H9 (cell line): ENCODE results near the gene DAAM1. TPM values are rescaled to one million over a fixed set of nuclear protein-coding genes. Genes with fewer than 3 reads are reported as not detected.

Experiments used
- DNase-seq: peaks from one replicate; pipeline ENCODE4 v3.0.0-alpha.2; 2017
- H2AFZ ChIP-seq: one replicate; pipeline ENCODE4 v1.6.1; 2013; ENCODE audit warnings: mild to moderate bottlenecking, low read length, control low read depth, moderate library complexity
- H2AK5ac ChIP-seq: 2 replicates; pipeline ENCODE4 v1.6.1; 2013; ENCODE audit warnings: low read length, control low read depth, mixed read lengths; ENCODE audit not compliant: insufficient read length
- H2BK120ac ChIP-seq: one replicate; pipeline ENCODE4 v1.6.1; 2013; ENCODE audit warnings: low read depth, mild to moderate bottlenecking, low read length, control low read depth, inconsistent platforms; ENCODE audit not compliant: poor library complexity, severe bottlenecking
- H2BK12ac ChIP-seq: 2 replicates; pipeline ENCODE4 v1.6.1; 2013; ENCODE audit warnings: low read length, control low read depth, mixed read lengths, low read depth; ENCODE audit not compliant: insufficient read length
- H2BK15ac ChIP-seq: 2 replicates; pipeline ENCODE4 v1.6.1; 2013; ENCODE audit warnings: low read depth, low read length, control low read depth
- H2BK20ac ChIP-seq: one replicate; pipeline ENCODE4 v1.6.1; 2013; ENCODE audit warnings: low read depth, mild to moderate bottlenecking, low read length, control low read depth, inconsistent platforms; ENCODE audit not compliant: poor library complexity, severe bottlenecking
- H2BK5ac ChIP-seq: 2 replicates; pipeline ENCODE4 v1.6.1; 2013; ENCODE audit warnings: low read length, control low read depth, mixed read lengths; ENCODE audit not compliant: insufficient read length
- H3K14ac ChIP-seq: 2 replicates; pipeline ENCODE4 v1.6.1; 2013; ENCODE audit warnings: low read length, control low read depth; ENCODE audit not compliant: insufficient read depth
- H3K18ac ChIP-seq: 2 replicates; pipeline ENCODE4 v1.6.1; 2013; ENCODE audit warnings: low read depth, mild to moderate bottlenecking, mixed read lengths, low read length, control low read depth; ENCODE audit not compliant: insufficient read length
- H3K23ac ChIP-seq: 2 replicates; pipeline ENCODE4 v1.6.1; 2013; ENCODE audit warnings: low read length, control low read depth, mixed read lengths, low read depth; ENCODE audit not compliant: insufficient read length
- H3K23me2 ChIP-seq: 2 replicates; pipeline ENCODE4 v1.6.1; 2013; ENCODE audit warnings: low read depth, mild to moderate bottlenecking, mixed read lengths, low read length, control low read depth; ENCODE audit not compliant: insufficient read length, poor library complexity, severe bottlenecking
- H3K27ac ChIP-seq: 2 replicates; pipeline ENCODE4 v1.5.1; 2013; ENCODE audit warnings: low read length, control low read depth, mixed read lengths, low read depth; ENCODE audit not compliant: insufficient read length
- H3K27me3 ChIP-seq: 2 replicates; pipeline ENCODE4 v1.6.1; 2013; ENCODE audit warnings: low read length, control low read depth, inconsistent platforms; ENCODE audit not compliant: insufficient read depth
- H3K4ac ChIP-seq: 2 replicates; pipeline ENCODE4 v1.6.1; 2013; ENCODE audit warnings: low read depth, mild to moderate bottlenecking, control low read depth, inconsistent platforms, low read length, moderate library complexity
- H3K4me1 ChIP-seq: 2 replicates; pipeline ENCODE4 v1.6.1; 2013; ENCODE audit warnings: low read length, control low read depth, inconsistent platforms; ENCODE audit not compliant: insufficient read depth
- H3K4me2 ChIP-seq: 2 replicates; pipeline ENCODE4 v1.6.1; 2013; ENCODE audit warnings: low read length, control low read depth, mixed read lengths; ENCODE audit not compliant: insufficient read length, insufficient read depth
- H3K56ac ChIP-seq: 2 replicates; pipeline ENCODE4 v1.6.1; 2013; ENCODE audit warnings: low read depth, mild to moderate bottlenecking, mixed read lengths, low read length, control low read depth; ENCODE audit not compliant: insufficient read length
- H3K79me1 ChIP-seq: 2 replicates; pipeline ENCODE4 v1.6.1; 2013; ENCODE audit warnings: low read depth, mild to moderate bottlenecking, moderate library complexity, low read length, control low read depth, inconsistent platforms; ENCODE audit not compliant: insufficient read depth, poor library complexity, severe bottlenecking
- H3K79me2 ChIP-seq: 2 replicates; pipeline ENCODE4 v1.6.1; 2013; ENCODE audit warnings: low read length, control low read depth, inconsistent platforms; ENCODE audit not compliant: insufficient read depth
- H3K9ac ChIP-seq: 2 replicates; pipeline ENCODE4 v1.6.1; 2013; ENCODE audit warnings: low read length, control low read depth, mixed read lengths; ENCODE audit not compliant: insufficient read length; ENCODE audit errors: extremely low read depth
- H3K9me3 ChIP-seq: one replicate; pipeline ENCODE4 v1.6.1; 2013; ENCODE audit warnings: low read depth, low read length, inconsistent platforms; ENCODE audit not compliant: control insufficient read depth
- H3T11ph ChIP-seq: one replicate; pipeline ENCODE4 v1.6.1; 2013; ENCODE audit warnings: mild to moderate bottlenecking, low read length, control low read depth, inconsistent platforms
- H4K20me1 ChIP-seq: one replicate; pipeline ENCODE4 v1.6.1; 2013; ENCODE audit not compliant: control insufficient read depth, insufficient read length, insufficient read depth
- H4K5ac ChIP-seq: 2 replicates; pipeline ENCODE4 v1.6.1; 2013; ENCODE audit warnings: low read depth, mild to moderate bottlenecking, mixed read lengths, low read length, control low read depth; ENCODE audit not compliant: insufficient read length
- H4K8ac ChIP-seq: replicated peaks from 2 replicates; pipeline ENCODE4 v1.6.1; 2013; ENCODE audit warnings: low read length, control low read depth, mixed read lengths, low read depth; ENCODE audit not compliant: insufficient read length
- H4K91ac ChIP-seq: 2 replicates; pipeline ENCODE4 v1.6.1; 2013; ENCODE audit warnings: low read depth, mild to moderate bottlenecking, moderate library complexity, mixed read lengths, low read length, control low read depth; ENCODE audit not compliant: insufficient read length
- H3K27ac Mint-ChIP-seq, 3 experiments: 2 replicates in 2 of 3; 3 replicates in 1 of 3; pipeline ENCODE4 v1.8.0; 2020 to 2021; ENCODE audit warnings: mixed read lengths in 3 of 3, mild to moderate bottlenecking in 1 of 3, moderate library complexity in 1 of 3
- H3K27me3 Mint-ChIP-seq: 2 replicates; pipeline ENCODE4 v1.8.0; 2021; ENCODE audit warnings: low read depth, mild to moderate bottlenecking, moderate library complexity, mixed read lengths
- H3K36me3 Mint-ChIP-seq, 3 experiments: 2 replicates in 2 of 3; 3 replicates in 1 of 3; pipeline ENCODE4 v1.8.0; 2020 to 2021; ENCODE audit warnings: low read depth in 3 of 3, mixed read lengths in 3 of 3; ENCODE audit not compliant: insufficient read depth in 1 of 3
- H3K4me1 Mint-ChIP-seq, 2 experiments: 2 replicates each; pipeline ENCODE4 v1.8.0; 2020; ENCODE audit warnings: mixed read lengths in 2 of 2
- H3K4me3 Mint-ChIP-seq, 2 experiments: 2 replicates in 1 of 2; 3 replicates in 1 of 2; pipeline ENCODE4 v1.8.0; 2020 to 2021; ENCODE audit warnings: mild to moderate bottlenecking in 2 of 2, mixed read lengths in 2 of 2, moderate library complexity in 1 of 2
- H3K9me3 Mint-ChIP-seq, 2 experiments: 2 replicates in 1 of 2; 3 replicates in 1 of 2; pipeline ENCODE4 v1.8.0; 2020; ENCODE audit warnings: mild to moderate bottlenecking in 2 of 2, mixed read lengths in 2 of 2, moderate library complexity in 1 of 2
- CTCF ChIP-seq: fragments of 200-600 bp; sonication (generic); conservative IDR thresholded peaks from 3 replicates; pipeline ENCODE4 v1.8.0; 2021; ENCODE audit warnings: antibody characterized with exemption, mild to moderate bottlenecking
- WGBS: extraction: QIAGEN DNeasy Blood & Tissue Kit; methylation state at CpG from one replicate; pipeline ENCODE4 v1.1.7; 2013; ENCODE audit warnings: missing lambda C conversion rate, low lambda C conversion rate, mixed read lengths; ENCODE audit not compliant: insufficient read length; ENCODE audit errors: extremely low coverage; 5-methylcytosine and 5-hydroxymethylcytosine counted together
- total RNA-seq: library from RNA; stranded (reverse); gene quantifications from 2 replicates; pipeline ENCODE4 v1.2.1, GENCODE V29; 2021

DAAM1 gene
- total RNA-seq, 1 experiment from 2014 or later, result 19.5 TPM

GRCh38 chr14:59360923-59361794 is 172.7 kb downstream of the DAAM1 start:
- Histone ChIP-seq H3K4ac (no peak overlapping the region), H2BK5ac (no peak overlapping the region), H4K8ac (no peak overlapping the region), H3T11ph (no peak overlapping the region), H3K23me2 (no peaks in the 10 kb centered on the region), H2BK12ac (no peak overlapping the region), H3K4me2 (no peak overlapping the region), H4K5ac (no peak overlapping the region), H2AK5ac (no peak overlapping the region), H3K4me1 (no peaks in the 10 kb centered on the region; the same call in none of the 2 replicates), H3K23ac (no peak overlapping the region), H3K18ac (no peak overlapping the region), H3K79me1 (no peaks in the 10 kb centered on the region), H3K27ac (no peak overlapping the region), H3K79me2 (no peaks in the 10 kb centered on the region), H4K91ac (no peak overlapping the region), H2BK20ac (no peak overlapping the region), H3K9me3 (no peaks in the 10 kb centered on the region), H2BK120ac (no peak overlapping the region), H3K9ac (no peak overlapping the region), H4K20me1 (no peaks in the 10 kb centered on the region), H2AFZ (no peak overlapping the region), H3K56ac (no peak overlapping the region), H3K27me3 (no peaks in the 10 kb centered on the region), H2BK15ac (no peak overlapping the region), H3K14ac (no peak overlapping the region)
- peak overlapping the region in 1 of 3 experiments; percentile 41; a peak in 4 of 7 replicates for H3K27ac Mint-ChIP-seq
- H3K9me3 Mint-ChIP-seq, result no peaks in the 10 kb centered on the region
- DNase-seq, result no peak
- H3K36me3 Mint-ChIP-seq, result peaks cover 0 to 4% (median 3%) of the 10 kb centered on the region in 3 experiments; a peak in 2 of 7 replicates
- H3K4me3 Mint-ChIP-seq, result no peak overlapping the region
- no CpG with 5 or more reads among the region's 13 CpGs for WGBS
- H3K27me3 Mint-ChIP-seq, result peaks cover 3% of the 10 kb centered on the region; the same call in 1 of the 2 replicates
- peaks cover 21 to 22% of the 10 kb centered on the region in 2 experiments for H3K4me1 Mint-ChIP-seq
- no peak for TF ChIP-seq CTCF
